GM12864 (cell line): ENCODE data around the gene SLC1A2.

Experiments
- DNase-seq: peaks from one replicate; pipeline ENCODE4 v3.0.0-alpha.2; 2011; ENCODE audit warnings: low read depth
- H3K4me3 ChIP-seq: 2 replicates; pipeline ENCODE4 v1.5.1; 2011; ENCODE audit warnings: mild to moderate bottlenecking, low read depth, low read length, control low read depth
- TF ChIP-seq, protein P1 (sequence below): IDR thresholded peaks from 2 replicates; pipeline ENCODE4 v1.5.1; 2011; ENCODE audit warnings: low read depth, mild to moderate bottlenecking, moderate library complexity, low read length, control low read depth, inconsistent platforms; ENCODE audit errors: missing control alignments

SLC1A2 gene

GRCh38 chr11:35372565-35373283, 46.6 kb downstream of the SLC1A2 start:
- TF ChIP-seq, protein P1, sequence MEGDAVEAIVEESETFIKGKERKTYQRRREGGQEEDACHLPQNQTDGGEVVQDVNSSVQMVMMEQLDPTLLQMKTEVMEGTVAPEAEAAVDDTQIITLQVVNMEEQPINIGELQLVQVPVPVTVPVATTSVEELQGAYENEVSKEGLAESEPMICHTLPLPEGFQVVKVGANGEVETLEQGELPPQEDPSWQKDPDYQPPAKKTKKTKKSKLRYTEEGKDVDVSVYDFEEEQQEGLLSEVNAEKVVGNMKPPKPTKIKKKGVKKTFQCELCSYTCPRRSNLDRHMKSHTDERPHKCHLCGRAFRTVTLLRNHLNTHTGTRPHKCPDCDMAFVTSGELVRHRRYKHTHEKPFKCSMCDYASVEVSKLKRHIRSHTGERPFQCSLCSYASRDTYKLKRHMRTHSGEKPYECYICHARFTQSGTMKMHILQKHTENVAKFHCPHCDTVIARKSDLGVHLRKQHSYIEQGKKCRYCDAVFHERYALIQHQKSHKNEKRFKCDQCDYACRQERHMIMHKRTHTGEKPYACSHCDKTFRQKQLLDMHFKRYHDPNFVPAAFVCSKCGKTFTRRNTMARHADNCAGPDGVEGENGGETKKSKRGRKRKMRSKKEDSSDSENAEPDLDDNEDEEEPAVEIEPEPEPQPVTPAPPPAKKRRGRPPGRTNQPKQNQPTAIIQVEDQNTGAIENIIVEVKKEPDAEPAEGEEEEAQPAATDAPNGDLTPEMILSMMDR = no peak
- DNase-seq = no peak
- H3K4me3 ChIP-seq = no peak overlapping the region

- TF ChIP-seq, protein P1 = no peak
- DNase-seq = no peak
- H3K4me3 ChIP-seq = no peak overlapping the region
Observed at GRCh38 chr11:35367491-35367890, 51.9 kb downstream of the SLC1A2 start.

- TF ChIP-seq, protein P1 = no peak
Observed at GRCh38 chr11:35366798-35367197, 52.6 kb downstream of the SLC1A2 start.

DNA sequence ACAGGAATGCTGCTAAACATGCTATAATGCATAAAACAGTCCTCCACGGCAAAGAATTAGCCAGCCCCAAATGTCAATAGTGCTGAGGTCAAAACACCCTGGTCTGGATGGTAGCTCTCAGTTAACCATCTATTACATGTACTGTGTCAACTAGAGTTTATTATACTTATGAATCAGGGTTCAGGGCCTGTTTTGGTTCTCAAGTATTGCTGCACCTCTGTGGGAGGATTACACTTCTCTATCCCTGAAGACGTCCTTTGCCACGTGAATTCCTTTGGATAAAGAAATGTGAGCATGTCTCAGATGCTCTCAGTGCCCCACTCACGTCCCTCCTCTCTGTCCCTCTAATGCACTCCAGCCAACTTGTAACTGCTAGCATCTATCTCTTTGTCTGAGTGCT, 53.4 kb downstream of the SLC1A2 start:
- TF ChIP-seq, protein P1 = no peak
- H3K4me3 ChIP-seq = no peak overlapping the region
- no peak for DNase-seq

More at GRCh38 chr11:35366798-35367197, 52.6 kb downstream of the SLC1A2 start:
- no peak for DNase-seq
- no peak overlapping the region for H3K4me3 ChIP-seq

- no peak for DNase-seq
- no peak overlapping the region for H3K4me3 ChIP-seq
- TF ChIP-seq, protein P1 = no peak
Observed at GRCh38 chr11:35365395-35365794, 54.0 kb downstream of the SLC1A2 start.

- no peak overlapping the region for H3K4me3 ChIP-seq
- DNase-seq = no peak
- TF ChIP-seq, protein P1 = no peak
Observed at GRCh38 chr11:35363854-35364780, 55.2 kb downstream of the SLC1A2 start.
